ENCODE results near the gene CCDC12. TPM values are rescaled to one million over a fixed set of nuclear protein-coding genes. Genes with fewer than 3 reads are reported as not detected.

Gene CCDC12
- total and polyA plus RNA-seq, 12 donors: 33.2 to 145 (median 70.0) TPM

DNA sequence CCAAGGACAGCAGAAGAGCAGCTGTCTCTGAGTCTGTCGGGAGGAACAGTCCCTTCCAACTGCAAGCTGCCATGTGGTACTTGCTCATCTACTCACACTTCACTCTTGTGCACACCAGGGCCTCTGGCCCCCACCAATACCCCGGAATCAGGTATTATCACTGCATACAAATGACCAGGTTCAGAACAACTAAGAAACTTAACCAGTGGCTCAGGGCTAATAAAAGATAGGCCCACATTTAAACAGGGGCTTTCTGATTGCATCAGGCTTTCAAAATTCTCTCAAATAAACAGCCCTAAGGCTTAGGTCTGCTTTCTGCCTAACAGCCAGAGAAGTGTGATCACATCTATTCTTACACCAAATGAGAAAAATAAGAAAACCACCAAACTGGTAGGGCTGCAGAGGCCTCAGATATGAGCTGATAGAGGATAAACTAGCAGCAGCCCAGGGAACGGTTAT, 20.7 kb downstream of the CCDC12 start:
- peaks cover 34 to 72% of the 10 kb centered on the region in 2 donors for H3K4me1 ChIP-seq (replicated peaks in 1 of 2)
- H3K27me3 ChIP-seq: no peaks in the 10 kb centered on the region
- no peaks in the 10 kb centered on the region for H3K36me3 ChIP-seq (replicated peaks in 1 of 2)
- H3K4me3 ChIP-seq: no peak overlapping the region
- TF ChIP-seq POLR2A (IDR thresholded peaks at IDR 0.05): no peak
- TF ChIP-seq, protein P1, sequence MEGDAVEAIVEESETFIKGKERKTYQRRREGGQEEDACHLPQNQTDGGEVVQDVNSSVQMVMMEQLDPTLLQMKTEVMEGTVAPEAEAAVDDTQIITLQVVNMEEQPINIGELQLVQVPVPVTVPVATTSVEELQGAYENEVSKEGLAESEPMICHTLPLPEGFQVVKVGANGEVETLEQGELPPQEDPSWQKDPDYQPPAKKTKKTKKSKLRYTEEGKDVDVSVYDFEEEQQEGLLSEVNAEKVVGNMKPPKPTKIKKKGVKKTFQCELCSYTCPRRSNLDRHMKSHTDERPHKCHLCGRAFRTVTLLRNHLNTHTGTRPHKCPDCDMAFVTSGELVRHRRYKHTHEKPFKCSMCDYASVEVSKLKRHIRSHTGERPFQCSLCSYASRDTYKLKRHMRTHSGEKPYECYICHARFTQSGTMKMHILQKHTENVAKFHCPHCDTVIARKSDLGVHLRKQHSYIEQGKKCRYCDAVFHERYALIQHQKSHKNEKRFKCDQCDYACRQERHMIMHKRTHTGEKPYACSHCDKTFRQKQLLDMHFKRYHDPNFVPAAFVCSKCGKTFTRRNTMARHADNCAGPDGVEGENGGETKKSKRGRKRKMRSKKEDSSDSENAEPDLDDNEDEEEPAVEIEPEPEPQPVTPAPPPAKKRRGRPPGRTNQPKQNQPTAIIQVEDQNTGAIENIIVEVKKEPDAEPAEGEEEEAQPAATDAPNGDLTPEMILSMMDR (IDR thresholded peaks at IDR 0.05): no peak
- no peak for DNase-seq
- intact Hi-C loops (cut with DNase I): no loop called here
- 54 to 72% (median 64%) methylated on average over 2 to 3 of the region's 3 CpGs for WGBS, 4 donors
- peak overlapping the region in 2 of 5 donors; percentile 35 to 57 for H3K27ac ChIP-seq
- no peaks in the 10 kb centered on the region for H3K9me3 ChIP-seq (replicated peaks in 1 of 3)

DNA sequence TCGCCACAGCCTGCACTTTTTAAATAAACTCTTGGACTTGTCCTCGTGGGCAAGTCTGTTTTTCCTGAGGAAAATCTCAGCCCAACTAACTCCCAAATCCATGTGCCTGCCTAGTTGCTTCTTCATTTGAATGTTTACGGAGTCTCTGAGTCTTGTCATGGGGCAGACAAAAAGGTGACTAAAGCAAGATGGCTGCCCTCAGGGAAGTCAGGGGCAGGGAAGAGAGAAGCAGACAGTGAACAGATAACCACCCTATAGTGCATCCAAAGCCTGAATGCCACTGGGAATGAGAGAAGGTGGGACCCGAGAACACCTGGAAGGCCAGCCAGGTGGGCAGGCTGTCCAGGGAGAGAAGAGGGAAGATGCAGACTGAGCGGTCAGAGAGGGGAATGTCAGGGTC, 21.4 kb downstream of the CCDC12 start:
- 68 to 75% (median 70%) methylated on average over 5 of the region's 5 CpGs for WGBS, 4 donors
- H3K4me3 ChIP-seq: no peak overlapping the region
- H3K27me3 ChIP-seq: no peaks in the 10 kb centered on the region
- intact Hi-C loops (cut with DNase I): no loop called here
- DNase-seq: no peak
- H3K9me3 ChIP-seq (replicated peaks in 1 of 3): no peaks in the 10 kb centered on the region
- no peaks in the 10 kb centered on the region for H3K36me3 ChIP-seq (replicated peaks in 1 of 2)
- TF ChIP-seq, protein P1 (IDR thresholded peaks at IDR 0.05): no peak
- TF ChIP-seq POLR2A (IDR thresholded peaks at IDR 0.05): no peak
- H3K27ac ChIP-seq: peak overlapping the region in 2 of 5 donors; percentile 35 to 57
- peaks cover 33 to 72% of the 10 kb centered on the region in 2 donors for H3K4me1 ChIP-seq (replicated peaks in 1 of 2)

DNA sequence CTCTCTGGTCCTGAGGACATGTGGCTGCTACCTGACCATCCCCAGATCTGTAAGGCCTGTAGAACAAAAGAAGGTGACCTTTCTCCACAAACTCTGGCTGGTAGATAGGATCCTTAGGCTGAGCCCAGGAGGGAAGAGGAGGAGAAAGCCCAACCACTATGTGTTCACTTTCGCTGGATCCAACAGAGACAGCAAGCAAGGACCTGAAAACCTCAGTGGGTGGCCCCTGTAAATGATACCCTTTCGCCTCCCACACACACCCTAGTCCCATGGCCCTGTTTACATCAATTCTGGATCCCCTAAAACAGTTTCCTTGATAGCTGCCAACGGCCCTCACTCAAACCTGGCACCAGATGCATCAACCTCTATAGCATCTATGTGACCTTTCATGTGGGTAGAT, 22.4 kb downstream of the CCDC12 start:
- Histone ChIP-seq H3K9me3 (replicated peaks in 1 of 3) (no peaks in the 10 kb centered on the region), H3K36me3 (replicated peaks in 1 of 2) (no peaks in the 10 kb centered on the region), H3K27ac (peak overlapping the region in 2 of 5 donors; percentile 8 to 57), H3K27me3 (no peaks in the 10 kb centered on the region), H3K4me3 (no peak overlapping the region), H3K4me1 (replicated peaks in 1 of 2) (peaks cover 35 to 72% of the 10 kb centered on the region in 2 donors)
- no peak for TF ChIP-seq POLR2A (IDR thresholded peaks at IDR 0.05)
- TF ChIP-seq, protein P1 (IDR thresholded peaks at IDR 0.05): no peak
- 79 to 84% (median 82%) methylated on average over 3 of the region's 3 CpGs for WGBS, 4 donors
- intact Hi-C loops (cut with DNase I): no loop called here
- no peak for DNase-seq

DNA sequence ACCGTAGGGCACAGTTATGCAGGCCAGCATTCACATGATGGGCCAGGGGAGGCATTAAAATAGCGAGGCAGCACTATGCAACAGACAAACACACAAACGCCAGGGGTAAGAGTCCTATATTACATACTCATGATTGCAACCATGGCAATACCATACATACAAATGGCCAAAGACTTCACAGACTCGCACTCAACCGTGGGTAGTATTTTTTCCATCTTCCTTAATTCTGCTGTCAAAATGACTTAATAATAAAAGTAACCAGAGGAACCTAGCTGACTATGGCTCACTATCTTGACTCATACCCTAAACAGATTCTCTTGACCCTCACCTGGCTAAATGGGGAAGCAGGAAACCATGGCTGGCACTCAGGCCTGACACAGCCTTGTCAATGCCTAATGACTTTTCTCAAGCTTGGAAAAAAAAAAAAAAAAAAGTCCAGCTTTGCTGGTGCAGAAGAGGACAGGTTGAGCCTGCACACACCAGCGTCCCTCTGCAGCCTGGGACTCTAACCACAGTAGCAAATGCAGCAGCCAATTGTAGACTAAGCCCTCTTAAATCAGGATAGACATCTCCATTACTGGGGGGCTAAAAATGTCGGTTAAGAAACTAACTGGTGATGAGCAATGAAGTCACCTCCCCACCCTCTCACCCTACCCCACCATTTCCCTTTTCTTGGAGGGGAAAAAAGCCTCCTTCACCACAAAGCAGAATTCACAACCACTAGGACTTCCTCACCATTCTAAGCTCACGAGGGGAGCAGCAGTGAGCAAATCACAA, 23.1 kb downstream of the CCDC12 start:
- H3K27ac ChIP-seq: peak overlapping the region in 2 of 5 donors; percentile 8 to 57
- H3K4me1 ChIP-seq (replicated peaks in 1 of 2): peaks cover 43 to 73% of the 10 kb centered on the region in 2 donors
- H3K4me3 ChIP-seq: no peak overlapping the region
- TF ChIP-seq POLR2A (IDR thresholded peaks at IDR 0.05): no peak
- TF ChIP-seq, protein P1 (IDR thresholded peaks at IDR 0.05): no peak
- H3K36me3 ChIP-seq (replicated peaks in 1 of 2): no peaks in the 10 kb centered on the region
- 69 to 81% (median 75%) methylated on average over 8 of the region's 8 CpGs for WGBS, 4 donors
- no peaks in the 10 kb centered on the region for H3K9me3 ChIP-seq (replicated peaks in 1 of 3)
- H3K27me3 ChIP-seq: no peaks in the 10 kb centered on the region
- peak in 1 of 7 donors; percentile 14 for DNase-seq
- intact Hi-C loops (cut with DNase I): no loop called here

Measured in adrenal gland (tissue), 12 donors.